Adrenal gland (tissue), 5 donors: ENCODE data around the gene BMPR1B.

ENCODE experiments used
- POLR2A ChIP-seq, 2 donors: fragments of 450-650 bp; IDR thresholded peaks; one replicate each; pipeline ENCODE4 v1.6.1; 2017; ENCODE audit warnings: antibody characterized with exemption in 2 of 2, mild to moderate bottlenecking in 2 of 2, moderate library complexity in 1 of 2
- TF ChIP-seq, protein P1 (sequence below), 6 experiments: fragments of 450-650 bp in 4 of 6; fragments of 200-600 bp in 2 of 6; sonication (generic) in 1 of 6; IDR thresholded peaks; 1 replicate in 5 of 6; 2 replicates in 1 of 6; pipeline versions ENCODE4 v1.5.1 to v1.8.0; 2016 to 2021; ENCODE audit warnings: antibody characterized with exemption in 6 of 6, mild to moderate bottlenecking in 2 of 6, moderate library complexity in 1 of 6
- donor health status: DM: no; HTN: no; CAD: no.

DNA sequence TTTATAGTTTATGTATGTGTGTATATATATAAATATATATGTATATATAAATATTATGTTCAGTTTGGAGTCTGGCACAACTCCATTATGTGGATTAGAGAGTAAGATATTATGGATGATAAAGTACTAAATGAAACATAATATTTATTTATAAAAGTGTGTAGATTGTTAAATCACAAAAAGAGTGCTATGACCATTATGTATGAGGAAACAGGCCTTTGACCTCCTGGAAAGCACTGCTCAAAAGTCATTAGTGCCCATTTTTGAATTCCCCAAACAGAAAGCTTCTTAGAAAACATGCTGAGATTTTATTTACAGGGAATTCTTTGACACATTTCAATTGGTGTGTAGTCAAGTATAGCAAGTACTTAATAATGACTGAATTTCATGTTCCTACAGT, 399.8 kb downstream of the BMPR1B start:
- TF ChIP-seq, protein P1, sequence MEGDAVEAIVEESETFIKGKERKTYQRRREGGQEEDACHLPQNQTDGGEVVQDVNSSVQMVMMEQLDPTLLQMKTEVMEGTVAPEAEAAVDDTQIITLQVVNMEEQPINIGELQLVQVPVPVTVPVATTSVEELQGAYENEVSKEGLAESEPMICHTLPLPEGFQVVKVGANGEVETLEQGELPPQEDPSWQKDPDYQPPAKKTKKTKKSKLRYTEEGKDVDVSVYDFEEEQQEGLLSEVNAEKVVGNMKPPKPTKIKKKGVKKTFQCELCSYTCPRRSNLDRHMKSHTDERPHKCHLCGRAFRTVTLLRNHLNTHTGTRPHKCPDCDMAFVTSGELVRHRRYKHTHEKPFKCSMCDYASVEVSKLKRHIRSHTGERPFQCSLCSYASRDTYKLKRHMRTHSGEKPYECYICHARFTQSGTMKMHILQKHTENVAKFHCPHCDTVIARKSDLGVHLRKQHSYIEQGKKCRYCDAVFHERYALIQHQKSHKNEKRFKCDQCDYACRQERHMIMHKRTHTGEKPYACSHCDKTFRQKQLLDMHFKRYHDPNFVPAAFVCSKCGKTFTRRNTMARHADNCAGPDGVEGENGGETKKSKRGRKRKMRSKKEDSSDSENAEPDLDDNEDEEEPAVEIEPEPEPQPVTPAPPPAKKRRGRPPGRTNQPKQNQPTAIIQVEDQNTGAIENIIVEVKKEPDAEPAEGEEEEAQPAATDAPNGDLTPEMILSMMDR (IDR thresholded peaks at IDR 0.05) = no peak
- TF ChIP-seq POLR2A (IDR thresholded peaks at IDR 0.05) = no peak
